Fibroblast of pulmonary artery (primary cell): ENCODE measurements around the gene PIAS1.

Experiments used
- DNase-seq: peaks from one replicate; pipeline ENCODE4 v3.0.0-alpha.2; 2010; ENCODE audit warnings: low read depth
- H3K4me3 ChIP-seq: replicated peaks from 2 replicates; pipeline ENCODE4 v1.5.1; 2011; ENCODE audit warnings: low read depth, mild to moderate bottlenecking, control low read depth, low read length, moderate library complexity
- CTCF ChIP-seq: IDR thresholded peaks from 2 replicates; pipeline ENCODE4 v1.5.1; 2011; ENCODE audit warnings: mild to moderate bottlenecking, control low read depth, low read length, inconsistent platforms; ENCODE audit errors: missing control alignments

The PIAS1 gene

GRCh38 chr15:68096099-68096498 lies 42.0 kb downstream of the PIAS1 start:
- no peak for DNase-seq
- no peak overlapping the region for H3K4me3 ChIP-seq
- TF ChIP-seq CTCF: no peak

DNA sequence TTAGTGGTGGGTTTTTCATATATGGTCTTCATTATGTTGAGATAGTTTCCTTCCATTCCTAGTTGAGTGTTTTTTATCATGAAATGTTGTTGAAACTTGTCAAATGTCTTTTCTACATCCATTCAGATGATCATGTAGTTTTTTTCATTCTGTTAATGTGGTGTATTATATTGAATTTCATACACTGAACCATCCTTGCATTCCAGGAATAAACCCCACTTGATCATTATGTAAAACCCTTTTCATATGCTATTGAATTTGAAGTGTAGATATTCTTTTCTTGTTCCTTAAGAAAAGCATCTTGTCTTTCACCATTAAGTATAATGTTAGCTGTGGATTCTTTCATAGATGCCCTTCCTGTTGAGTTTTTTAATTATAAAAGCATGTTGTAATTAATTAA lies 42.9 kb downstream of the PIAS1 start:
- no peak for TF ChIP-seq CTCF
- DNase-seq: peak; percentile 17
- H3K4me3 ChIP-seq: no peak overlapping the region

DNA sequence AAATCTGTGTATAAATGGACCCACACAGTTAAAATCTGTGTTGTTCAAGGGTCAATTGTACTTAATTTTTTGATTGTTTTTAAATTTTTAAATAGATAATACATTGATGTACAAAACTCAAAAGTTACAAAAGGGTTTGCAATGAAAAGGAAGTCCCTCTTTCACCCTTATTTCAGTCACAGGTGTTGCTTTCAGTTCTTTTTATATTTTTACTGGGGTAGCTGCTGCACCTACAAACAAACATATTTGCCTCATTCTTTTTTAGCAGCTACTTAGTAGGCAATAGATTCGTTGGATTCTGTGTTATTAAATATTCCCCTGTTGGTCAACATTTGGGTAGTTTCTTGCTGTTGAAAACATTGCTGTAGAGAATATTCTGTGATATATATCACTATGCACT lies 44.4 kb downstream of the PIAS1 start:
- TF ChIP-seq CTCF: no peak
- DNase-seq: no peak
- H3K4me3 ChIP-seq: no peak overlapping the region

- no peak overlapping the region for H3K4me3 ChIP-seq
- TF ChIP-seq CTCF: no peak
- no peak for DNase-seq
Observed at GRCh38 chr15:68100194-68100593, 46.1 kb downstream of the PIAS1 start.

DNA sequence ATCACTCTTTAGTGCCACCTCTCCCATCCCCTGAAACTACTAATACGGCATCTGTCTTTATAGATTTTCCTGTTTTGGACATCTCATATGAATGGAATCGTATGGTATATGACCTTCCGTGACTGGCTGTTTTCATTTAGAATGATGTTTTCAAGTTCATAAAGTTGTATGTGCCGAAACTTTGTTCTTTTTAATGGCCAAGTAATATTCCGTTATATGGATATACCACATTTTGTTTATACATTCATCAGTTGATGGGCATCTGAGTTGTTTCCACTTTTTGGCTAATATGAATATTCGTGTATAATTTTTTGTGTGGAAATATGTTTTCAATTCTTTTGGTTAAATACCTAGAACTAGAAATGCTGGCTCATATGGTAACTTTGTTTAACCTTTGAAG lies 49.5 kb downstream of the PIAS1 start:
- no peak for TF ChIP-seq CTCF
- no peak overlapping the region for H3K4me3 ChIP-seq
- DNase-seq: no peak

DNA sequence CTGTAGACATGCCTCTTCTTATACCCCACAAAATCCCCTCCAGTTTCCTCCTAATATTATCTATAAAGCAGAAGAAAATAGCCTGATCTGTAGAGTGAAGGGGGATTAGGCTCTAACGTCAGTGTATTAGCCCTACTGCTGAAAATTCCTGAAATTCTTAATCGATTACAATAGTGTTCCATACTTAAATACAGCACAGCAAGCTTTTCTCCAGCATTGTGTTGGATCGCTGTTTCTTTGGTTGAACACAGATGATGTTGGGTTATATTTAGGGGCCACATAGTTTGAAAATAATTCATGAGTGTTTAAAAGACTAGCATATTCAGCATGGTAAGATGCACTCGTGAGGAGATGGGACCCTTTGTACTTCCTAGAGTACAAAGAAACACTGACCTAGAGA lies 52.5 kb downstream of the PIAS1 start:
- TF ChIP-seq CTCF: no peak
- peak; percentile 32 for DNase-seq

DNA sequence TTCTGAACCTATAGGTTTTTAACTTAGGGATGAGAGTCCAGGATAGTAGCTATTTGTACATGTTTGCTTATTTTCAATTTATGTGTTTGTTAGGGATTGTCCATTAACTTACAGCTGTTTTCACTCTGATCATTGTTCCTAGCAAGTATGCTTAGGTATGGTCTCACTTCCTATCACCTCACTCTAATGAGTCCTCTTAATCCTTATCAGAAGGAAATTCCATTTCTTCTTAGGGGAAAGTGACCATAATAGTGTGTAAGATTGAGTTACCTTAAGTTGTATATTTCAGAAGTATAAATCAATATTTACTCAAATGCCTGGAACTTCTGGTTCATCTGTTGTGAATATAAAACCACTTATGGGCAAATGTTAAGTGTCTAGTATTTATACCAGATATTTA lies 53.0 kb downstream of the PIAS1 start:
- no peak overlapping the region for H3K4me3 ChIP-seq
- DNase-seq: no peak
- no peak for TF ChIP-seq CTCF

More for the DNA sequence above, 52.5 kb downstream of the PIAS1 start:
- no peak overlapping the region for H3K4me3 ChIP-seq
